H9 (cell line): Measurements from ENCODE around the gene DCANP1. TPM values are rescaled to one million over a fixed set of nuclear protein-coding genes. Genes with fewer than 3 reads are reported as not detected.

Experiments used
- DNase-seq: peaks from one replicate; pipeline ENCODE4 v3.0.0-alpha.2; 2017
- H2AFZ ChIP-seq: one replicate; pipeline ENCODE4 v1.6.1; 2013; ENCODE audit warnings: mild to moderate bottlenecking, low read length, control low read depth, moderate library complexity
- H2AK5ac ChIP-seq: 2 replicates; pipeline ENCODE4 v1.6.1; 2013; ENCODE audit warnings: low read length, control low read depth, mixed read lengths; ENCODE audit not compliant: insufficient read length
- H2BK120ac ChIP-seq: one replicate; pipeline ENCODE4 v1.6.1; 2013; ENCODE audit warnings: low read depth, mild to moderate bottlenecking, low read length, control low read depth, inconsistent platforms; ENCODE audit not compliant: poor library complexity, severe bottlenecking
- H2BK12ac ChIP-seq: 2 replicates; pipeline ENCODE4 v1.6.1; 2013; ENCODE audit warnings: low read length, control low read depth, mixed read lengths, low read depth; ENCODE audit not compliant: insufficient read length
- H2BK15ac ChIP-seq: 2 replicates; pipeline ENCODE4 v1.6.1; 2013; ENCODE audit warnings: low read depth, low read length, control low read depth
- H2BK20ac ChIP-seq: one replicate; pipeline ENCODE4 v1.6.1; 2013; ENCODE audit warnings: low read depth, mild to moderate bottlenecking, low read length, control low read depth, inconsistent platforms; ENCODE audit not compliant: poor library complexity, severe bottlenecking
- H2BK5ac ChIP-seq: 2 replicates; pipeline ENCODE4 v1.6.1; 2013; ENCODE audit warnings: low read length, control low read depth, mixed read lengths; ENCODE audit not compliant: insufficient read length
- H3K14ac ChIP-seq: 2 replicates; pipeline ENCODE4 v1.6.1; 2013; ENCODE audit warnings: low read length, control low read depth; ENCODE audit not compliant: insufficient read depth
- H3K18ac ChIP-seq: 2 replicates; pipeline ENCODE4 v1.6.1; 2013; ENCODE audit warnings: low read depth, mild to moderate bottlenecking, mixed read lengths, low read length, control low read depth; ENCODE audit not compliant: insufficient read length
- H3K23ac ChIP-seq: 2 replicates; pipeline ENCODE4 v1.6.1; 2013; ENCODE audit warnings: low read length, control low read depth, mixed read lengths, low read depth; ENCODE audit not compliant: insufficient read length
- H3K23me2 ChIP-seq: 2 replicates; pipeline ENCODE4 v1.6.1; 2013; ENCODE audit warnings: low read depth, mild to moderate bottlenecking, mixed read lengths, low read length, control low read depth; ENCODE audit not compliant: insufficient read length, poor library complexity, severe bottlenecking
- H3K27ac ChIP-seq: 2 replicates; pipeline ENCODE4 v1.5.1; 2013; ENCODE audit warnings: low read length, control low read depth, mixed read lengths, low read depth; ENCODE audit not compliant: insufficient read length
- H3K27me3 ChIP-seq: 2 replicates; pipeline ENCODE4 v1.6.1; 2013; ENCODE audit warnings: low read length, control low read depth, inconsistent platforms; ENCODE audit not compliant: insufficient read depth
- H3K4ac ChIP-seq: 2 replicates; pipeline ENCODE4 v1.6.1; 2013; ENCODE audit warnings: low read depth, mild to moderate bottlenecking, control low read depth, inconsistent platforms, low read length, moderate library complexity
- H3K4me1 ChIP-seq: 2 replicates; pipeline ENCODE4 v1.6.1; 2013; ENCODE audit warnings: low read length, control low read depth, inconsistent platforms; ENCODE audit not compliant: insufficient read depth
- H3K4me2 ChIP-seq: 2 replicates; pipeline ENCODE4 v1.6.1; 2013; ENCODE audit warnings: low read length, control low read depth, mixed read lengths; ENCODE audit not compliant: insufficient read length, insufficient read depth
- H3K56ac ChIP-seq: 2 replicates; pipeline ENCODE4 v1.6.1; 2013; ENCODE audit warnings: low read depth, mild to moderate bottlenecking, mixed read lengths, low read length, control low read depth; ENCODE audit not compliant: insufficient read length
- H3K79me1 ChIP-seq: 2 replicates; pipeline ENCODE4 v1.6.1; 2013; ENCODE audit warnings: low read depth, mild to moderate bottlenecking, moderate library complexity, low read length, control low read depth, inconsistent platforms; ENCODE audit not compliant: insufficient read depth, poor library complexity, severe bottlenecking
- H3K79me2 ChIP-seq: 2 replicates; pipeline ENCODE4 v1.6.1; 2013; ENCODE audit warnings: low read length, control low read depth, inconsistent platforms; ENCODE audit not compliant: insufficient read depth
- H3K9ac ChIP-seq: 2 replicates; pipeline ENCODE4 v1.6.1; 2013; ENCODE audit warnings: low read length, control low read depth, mixed read lengths; ENCODE audit not compliant: insufficient read length; ENCODE audit errors: extremely low read depth
- H3K9me3 ChIP-seq: one replicate; pipeline ENCODE4 v1.6.1; 2013; ENCODE audit warnings: low read depth, low read length, inconsistent platforms; ENCODE audit not compliant: control insufficient read depth
- H3T11ph ChIP-seq: one replicate; pipeline ENCODE4 v1.6.1; 2013; ENCODE audit warnings: mild to moderate bottlenecking, low read length, control low read depth, inconsistent platforms
- H4K20me1 ChIP-seq: one replicate; pipeline ENCODE4 v1.6.1; 2013; ENCODE audit not compliant: control insufficient read depth, insufficient read length, insufficient read depth
- H4K5ac ChIP-seq: 2 replicates; pipeline ENCODE4 v1.6.1; 2013; ENCODE audit warnings: low read depth, mild to moderate bottlenecking, mixed read lengths, low read length, control low read depth; ENCODE audit not compliant: insufficient read length
- H4K8ac ChIP-seq: replicated peaks from 2 replicates; pipeline ENCODE4 v1.6.1; 2013; ENCODE audit warnings: low read length, control low read depth, mixed read lengths, low read depth; ENCODE audit not compliant: insufficient read length
- H4K91ac ChIP-seq: 2 replicates; pipeline ENCODE4 v1.6.1; 2013; ENCODE audit warnings: low read depth, mild to moderate bottlenecking, moderate library complexity, mixed read lengths, low read length, control low read depth; ENCODE audit not compliant: insufficient read length
- H3K27ac Mint-ChIP-seq, 3 experiments: 2 replicates in 2 of 3; 3 replicates in 1 of 3; pipeline ENCODE4 v1.8.0; 2020 to 2021; ENCODE audit warnings: mixed read lengths in 3 of 3, mild to moderate bottlenecking in 1 of 3, moderate library complexity in 1 of 3
- H3K27me3 Mint-ChIP-seq: 2 replicates; pipeline ENCODE4 v1.8.0; 2021; ENCODE audit warnings: low read depth, mild to moderate bottlenecking, moderate library complexity, mixed read lengths
- H3K36me3 Mint-ChIP-seq, 3 experiments: 2 replicates in 2 of 3; 3 replicates in 1 of 3; pipeline ENCODE4 v1.8.0; 2020 to 2021; ENCODE audit warnings: low read depth in 3 of 3, mixed read lengths in 3 of 3; ENCODE audit not compliant: insufficient read depth in 1 of 3
- H3K4me1 Mint-ChIP-seq, 2 experiments: 2 replicates each; pipeline ENCODE4 v1.8.0; 2020; ENCODE audit warnings: mixed read lengths in 2 of 2
- H3K4me3 Mint-ChIP-seq, 2 experiments: 2 replicates in 1 of 2; 3 replicates in 1 of 2; pipeline ENCODE4 v1.8.0; 2020 to 2021; ENCODE audit warnings: mild to moderate bottlenecking in 2 of 2, mixed read lengths in 2 of 2, moderate library complexity in 1 of 2
- H3K9me3 Mint-ChIP-seq, 2 experiments: 2 replicates in 1 of 2; 3 replicates in 1 of 2; pipeline ENCODE4 v1.8.0; 2020; ENCODE audit warnings: mild to moderate bottlenecking in 2 of 2, mixed read lengths in 2 of 2, moderate library complexity in 1 of 2
- CTCF ChIP-seq: fragments of 200-600 bp; sonication (generic); conservative IDR thresholded peaks from 3 replicates; pipeline ENCODE4 v1.8.0; 2021; ENCODE audit warnings: antibody characterized with exemption, mild to moderate bottlenecking
- WGBS: extraction: QIAGEN DNeasy Blood & Tissue Kit; methylation state at CpG from one replicate; pipeline ENCODE4 v1.1.7; 2013; ENCODE audit warnings: missing lambda C conversion rate, low lambda C conversion rate, mixed read lengths; ENCODE audit not compliant: insufficient read length; ENCODE audit errors: extremely low coverage; 5-methylcytosine and 5-hydroxymethylcytosine counted together
- total RNA-seq: library from RNA; stranded (reverse); gene quantifications from 2 replicates; pipeline ENCODE4 v1.2.1, GENCODE V29; 2021

Gene DCANP1
- total RNA-seq, 1 experiment from 2014 or later, result not detected

- peaks cover 10 to 14% of the 10 kb centered on the region in 2 experiments for H3K9me3 Mint-ChIP-seq
- Histone ChIP-seq H3K18ac (no peak overlapping the region), H4K20me1 (no peaks in the 10 kb centered on the region), H3K27me3 (no peaks in the 10 kb centered on the region), H2BK5ac (no peak overlapping the region), H3K9me3 (peaks cover 5% of the 10 kb centered on the region), H4K5ac (no peak overlapping the region), H3K4ac (no peak overlapping the region), H3K4me1 (no peaks in the 10 kb centered on the region), H2BK20ac (no peak overlapping the region), H3K79me1 (no peaks in the 10 kb centered on the region), H3K56ac (no peak overlapping the region), H3K79me2 (no peaks in the 10 kb centered on the region), H4K8ac (no peak overlapping the region), H3K9ac (no peak overlapping the region), H3K27ac (no peak overlapping the region), H2BK15ac (no peak overlapping the region), H3K4me2 (no peak overlapping the region), H3T11ph (no peak overlapping the region), H4K91ac (no peak overlapping the region), H2BK12ac (no peak overlapping the region), H3K14ac (no peak overlapping the region), H2BK120ac (no peak overlapping the region), H3K23me2 (no peaks in the 10 kb centered on the region), H2AFZ (no peak overlapping the region), H3K23ac (no peak overlapping the region), H2AK5ac (no peak overlapping the region)
- WGBS, result no CpG with 5 or more reads among the region's 12 CpGs
- H3K4me3 Mint-ChIP-seq, result no peak overlapping the region
- DNase-seq, result no peak
- peaks cover 2 to 11% (median 5%) of the 10 kb centered on the region in 3 experiments; a peak in 4 of 7 replicates for H3K36me3 Mint-ChIP-seq
- H3K4me1 Mint-ChIP-seq, result peaks cover 0 to 8% of the 10 kb centered on the region in 2 experiments; a peak in 2 of 4 replicates
- H3K27me3 Mint-ChIP-seq, result peaks cover 29% of the 10 kb centered on the region
- H3K27ac Mint-ChIP-seq, result no peak overlapping the region
- TF ChIP-seq CTCF, result no peak
Observed at GRCh38 chr5:135429301-135430134, 17.6 kb downstream of the DCANP1 start.
